K562 (cell line): ENCODE results near the gene IPP. TPM values are rescaled to one million over a fixed set of nuclear protein-coding genes. Genes with fewer than 3 reads are reported as not detected.

Source experiments
- ATAC-seq: fragments of 200-7000 bp; cut with Tn5 transposase; 3 replicates; pipeline ENCODE4 v1.9.1; 2020; ENCODE audit warnings: moderate library complexity
- BruUV-seq: library from RNA; stranded (reverse); fragments of 400-500 nt; replicated peaks from 2 replicates; lab custom pipeline; 2021; lab: Mats Ljungman, UMichigan
- CTCF ChIA-PET: fragments of 300-600 bp; formaldehyde crosslinking; extraction: SDS; loops from one replicate; lab custom pipeline; 2021; ENCODE audit warnings: low intra/inter-chr PET ratio; lab: Yijun Ruan, JAX
- POLR2A ChIA-PET: fragments of 300-600, 350-650 bp; sonication (Branson Sonifier 250); formaldehyde crosslinking; extraction: SDS; loops from one replicate; lab custom pipeline; 2021; ENCODE audit warnings: antibody characterized with exemption, inconsistent platforms; lab: Yijun Ruan, JAX
- DNase-seq, 4 experiments: peaks; one replicate each; pipeline versions ENCODE4 v3.0.0 to v3.0.0-alpha.2; 2011 to 2018; ENCODE audit warnings: low spot score in 3 of 4, mixed read lengths in 3 of 4; ENCODE audit errors: extremely low read depth in 1 of 4
- FAIRE-seq: peaks from 2 replicates; lab custom pipeline; 2011; peaks lifted over from hg19 to GRCh38; lab: Jason Lieb, UNC
- H2AFZ ChIP-seq: 2 replicates; pipeline ENCODE4 v1.6.0; 2011; ENCODE audit warnings: low read depth, low read length, control low read depth, inconsistent platforms
- H3K27ac ChIP-seq: fragments of 200-600 bp; 3 replicates; pipeline ENCODE4 v1.8.0; 2011; ENCODE audit warnings: low read depth, mild to moderate bottlenecking, control low read depth, inconsistent platforms, low read length, moderate library complexity, mixed read lengths; ENCODE audit errors: extremely low read depth
- H3K27me3 ChIP-seq, 2 experiments: fragments of 300-600 bp in 1 of 2; 2 replicates in 1 of 2; 3 replicates in 1 of 2; pipeline versions ENCODE4 v1.6.0 to v1.8.0; 2011; ENCODE audit warnings: inconsistent platforms in 2 of 2, low read length in 2 of 2, mild to moderate bottlenecking in 1 of 2, mixed read lengths in 1 of 2, moderate library complexity in 1 of 2; ENCODE audit not compliant: control insufficient read depth in 2 of 2, insufficient read depth in 2 of 2
- H3K36me3 ChIP-seq: fragments of 300-600 bp; 3 replicates; pipeline ENCODE4 v1.8.0; 2011; ENCODE audit warnings: mild to moderate bottlenecking, low read length, inconsistent platforms; ENCODE audit not compliant: control insufficient read depth, insufficient read depth
- H3K4me1 ChIP-seq, 2 experiments: fragments of 200-600 bp in 1 of 2; replicated peaks in 1 of 2; 2 replicates in 1 of 2; 3 replicates in 1 of 2; pipeline versions ENCODE4 v1.5.1 to v1.8.0; 2011; ENCODE audit warnings: inconsistent platforms in 2 of 2, low read length in 2 of 2, mild to moderate bottlenecking in 1 of 2, mixed read lengths in 1 of 2, moderate library complexity in 1 of 2; ENCODE audit not compliant: control insufficient read depth in 2 of 2, insufficient read depth in 2 of 2
- H3K4me2 ChIP-seq: 2 replicates; pipeline ENCODE4 v1.6.1; 2011; ENCODE audit warnings: low read length, control low read depth, inconsistent platforms, mixed read lengths; ENCODE audit not compliant: insufficient read depth
- H3K4me3 ChIP-seq: fragments of 200-600 bp; sonication (generic), shearing (Covaris generic); 2 replicates; pipeline ENCODE4 v1.5.1; 2016; ENCODE audit warnings: control low read depth, inconsistent platforms
- H3K79me2 ChIP-seq: fragments of 200-600 bp; 3 replicates; pipeline ENCODE4 v1.8.0; 2011; ENCODE audit warnings: low read length, inconsistent platforms; ENCODE audit not compliant: control insufficient read depth, insufficient read depth
- H3K9ac ChIP-seq, 2 experiments: 2 replicates each; pipeline versions ENCODE4 v1.6.0 to v1.6.1; 2011; ENCODE audit warnings: low read depth in 2 of 2, low read length in 2 of 2, control low read depth in 1 of 2, inconsistent platforms in 1 of 2, mild to moderate bottlenecking in 1 of 2, mixed read lengths in 1 of 2; ENCODE audit not compliant: insufficient read depth in 1 of 2
- H3K9me1 ChIP-seq: one replicate; pipeline ENCODE4 v1.6.0; 2011; ENCODE audit warnings: inconsistent platforms, mild to moderate bottlenecking, low read length, moderate library complexity; ENCODE audit not compliant: control insufficient read depth, insufficient read depth
- H3K9me3 ChIP-seq: replicated peaks from 2 replicates; pipeline ENCODE4 v1.5.1; 2011; ENCODE audit warnings: low read depth, low read length, inconsistent platforms; ENCODE audit not compliant: control insufficient read depth, insufficient read depth
- H4K20me1 ChIP-seq: replicated peaks from 2 replicates; pipeline ENCODE4 v1.6.1; 2011; ENCODE audit warnings: low read length, inconsistent platforms, mixed read lengths; ENCODE audit not compliant: control insufficient read depth, insufficient read depth
- CEBPG ChIP-seq, 3 experiments: fragments of 200-800 bp in 1 of 3; sonication (Bioruptor generic) in 1 of 3; sonication (generic) in 1 of 3; formaldehyde crosslinking in 1 of 3; IDR thresholded peaks in 2 of 3; conservative IDR thresholded peaks in 1 of 3; 2 replicates each; pipeline versions ENCODE4 v1.6.1 to v1.8.0; 2016 to 2022; ENCODE audit warnings: missing compliant biosample characterization in 2 of 3, missing genetic modification characterization in 2 of 3, mild to moderate bottlenecking in 1 of 3, missing genetic modification reagents in 1 of 3
- GTF2E2 ChIP-seq: fragments of 200-800 bp; sonication (Bioruptor generic); IDR thresholded peaks from 2 replicates; pipeline ENCODE4 v1.6.1; 2016; ENCODE audit warnings: missing genetic modification characterization, missing compliant biosample characterization
- GTF2F1 ChIP-seq: IDR thresholded peaks from 2 replicates; pipeline ENCODE4 v1.6.1; 2011; ENCODE audit warnings: low read depth, low read length, improper control_type of control experiment
- KLF6 ChIP-seq: fragments of 250-450 bp; sonication (Bioruptor Pico); IDR thresholded peaks from 2 replicates; pipeline ENCODE4 v1.4.0; 2020; ENCODE audit warnings: mild to moderate bottlenecking, moderate library complexity, borderline replicate concordance
- MCM7 ChIP-seq, 2 experiments: fragments of 450-650 bp; IDR thresholded peaks; 2 replicates each; pipeline ENCODE4 v1.6.1; 2016 to 2018
- MNT ChIP-seq, 2 experiments: fragments of 450-650 bp; conservative IDR thresholded peaks; 2 replicates each; pipeline ENCODE4 v1.6.1; 2017; ENCODE audit warnings: mild to moderate bottlenecking in 2 of 2, moderate library complexity in 2 of 2
- POLR3A ChIP-seq: IDR thresholded peaks from 2 replicates; pipeline ENCODE4 v1.6.1; 2011; ENCODE audit warnings: borderline replicate concordance, mild to moderate bottlenecking, moderate library complexity; ENCODE audit not compliant: insufficient read length, insufficient read depth; ENCODE audit errors: extremely low read depth
- RBM34 ChIP-seq: fragments of 200-400 bp; formaldehyde crosslinking; IDR thresholded peaks from 2 replicates; pipeline ENCODE4 v1.6.1; 2018; ENCODE audit warnings: low read length, borderline replicate concordance; ENCODE audit not compliant: insufficient read depth
- RCOR1 ChIP-seq, 2 experiments: IDR thresholded peaks; 2 replicates each; pipeline ENCODE4 v1.6.1; 2012; ENCODE audit warnings: low read depth in 2 of 2, low read length in 2 of 2, borderline replicate concordance in 1 of 2, improper control_type of control experiment in 1 of 2
- SMARCC2 ChIP-seq: fragments of 450-650 bp; IDR thresholded peaks from 2 replicates; pipeline ENCODE4 v1.6.1; 2017; ENCODE audit warnings: antibody characterized with exemption, moderate library complexity, mild to moderate bottlenecking, low read depth
- STAG1 ChIP-seq: sonication (generic); formaldehyde crosslinking; IDR thresholded peaks from 2 replicates; pipeline ENCODE4 v1.5.0; 2020; ENCODE audit warnings: missing genetic modification reagents, borderline replicate concordance
- USF2 ChIP-seq: sonication (generic); formaldehyde crosslinking; IDR thresholded peaks from 2 replicates; pipeline ENCODE4 v1.5.0; 2020; ENCODE audit warnings: missing genetic modification reagents
- ZNF146 ChIP-seq: IDR thresholded peaks from one replicate; pipeline ENCODE4 v1.6.1; 2018; ENCODE audit warnings: missing compliant biosample characterization; ENCODE audit not compliant: unreplicated experiment
- ZNF395 ChIP-seq: fragments of 200-800 bp; sonication (Bioruptor generic); IDR thresholded peaks from 2 replicates; pipeline ENCODE4 v1.6.1; 2017; ENCODE audit warnings: missing genetic modification characterization, missing compliant biosample characterization
- ZNF695 ChIP-seq: fragments of 450-650 bp; formaldehyde crosslinking; IDR thresholded peaks from 2 replicates; pipeline ENCODE4 v1.4.0; 2020; ENCODE audit warnings: mild to moderate bottlenecking, moderate library complexity
- ZNF778 ChIP-seq: fragments of 450-650 bp; formaldehyde crosslinking; IDR thresholded peaks from 2 replicates; pipeline ENCODE4 v1.4.0; 2020; ENCODE audit warnings: mild to moderate bottlenecking, moderate library complexity
- ZSCAN32 ChIP-seq: fragments of 450-650 bp; formaldehyde crosslinking; IDR thresholded peaks from 2 replicates; pipeline ENCODE4 v1.4.0; 2020; ENCODE audit warnings: mild to moderate bottlenecking, moderate library complexity
- WGBS: fragments of 100-300 bp; shearing (Covaris generic); methylation state at CpG from one replicate; pipeline ENCODE4 v1.1.6; 2016; ENCODE audit warnings: low coverage, mixed read lengths; ENCODE audit not compliant: insufficient coverage; ENCODE audit errors: missing lambda C conversion rate; 5-methylcytosine and 5-hydroxymethylcytosine counted together
- in situ Hi-C: fragments of 300-500 bp; cut with MboI; formaldehyde crosslinking; loops from 4 replicates; pipeline ENCODE4 v1.15.0; 2018; ENCODE audit warnings: inconsistent platforms, mixed read lengths
- intact Hi-C: fragments of 100-400 bp; cut with micrococcal nuclease; formaldehyde crosslinking; loops from 2 replicates; pipeline ENCODE4 v1.14.2; 2022
- polyA plus RNA-seq, 8 experiments: library from polyadenylated mRNA; depleted of rRNA in 4 of 8; stranded (reverse) in 5 of 8; unstranded in 3 of 8; fragments of >200 nt; fragmentation: Nextera tagmentation in 2 of 8; fragmentation: Illumina TruSeq in 1 of 8; extraction: Ambion mirVana in 2 of 8; extraction: Trizol in 1 of 8; gene quantifications; 2 replicates each; pipeline versions ENCODE4 v1.2.1 to v1.2.3, GENCODE V29; 2011 to 2014; ENCODE audit warnings: inconsistent platforms in 1 of 8, missing spikeins in 1 of 8
- total RNA-seq, 7 experiments: library from RNA; depleted of rRNA in 6 of 7; stranded (reverse); fragments of >200 nt in 6 of 7; fragmentation: Illumina TruSeq in 2 of 7; extraction: Trizol in 2 of 7; gene quantifications; 2 replicates each; pipeline versions ENCODE4 v1.2.1 to v1.2.3, GENCODE V29; 2011 to 2021; ENCODE audit warnings: low replicate concordance in 1 of 7
- TF ChIP-seq, protein P1 (sequence below): sonication (generic); formaldehyde crosslinking; IDR thresholded peaks from 2 replicates; pipeline ENCODE4 v1.8.0; 2022; ENCODE audit warnings: missing genetic modification reagents, mild to moderate bottlenecking, moderate library complexity, borderline replicate concordance

Gene IPP
- total and polyA plus RNA-seq, 9 of the 15 experiments (the other 6 are each of a cell fraction or from before 2014, with no cell fraction given), result 6.9 to 15.1 (median 9.7) TPM

GRCh38 chr1:45673956-45674355 lies 76.5 kb downstream of the IPP start:
- Histone ChIP-seq H3K9me3 (no peaks in the 10 kb centered on the region), H3K4me3 (no peak overlapping the region), H3K27ac (no peak overlapping the region), H3K4me2 (no peak overlapping the region), H2AFZ (no peak overlapping the region), H3K9me1 (no peaks in the 10 kb centered on the region), H3K27me3 (no peaks in the 10 kb centered on the region), H4K20me1 (peaks cover 28% of the 10 kb centered on the region), H3K79me2 (peaks cover 95% of the 10 kb centered on the region), H3K4me1 (peaks cover under 1 to 3% of the 10 kb centered on the region in 2 experiments; a peak in 1 of 5 replicates), H3K36me3 (peaks cover 60% of the 10 kb centered on the region; the same call in 2 of the 3 replicates), H3K9ac (no peak overlapping the region)
- no peak for ATAC-seq
- CTCF ChIA-PET, result no interaction called here
- no TSS peak for BruUV-seq
- no peak for FAIRE-seq
- intact Hi-C loops, result no loop called here
- WGBS, result 87% methylated on average over 4 of the region's 4 CpGs
- POLR2A ChIA-PET, result interaction anchor here (0.6 to 8.9 kb wide), 7 partner anchors 9 to 360 kb away, joined by 3 to 95 read pairs (median 6); partner anchors contain the start of gene GPBP1L1
- in situ Hi-C loops, result no loop called here
- DNase-seq, result no peak
- no peak for TF ChIP-seq GTF2E2 (tag)
- no peak for TF ChIP-seq SMARCC2
- no peak for TF ChIP-seq MNT (conservative IDR thresholded peaks at IDR 0.05)
- no peak for TF ChIP-seq STAG1
- no peak for TF ChIP-seq CEBPG (CRISPR knock-in tag; IDR thresholded peaks at IDR 0.05)
- TF ChIP-seq CEBPG (tag; conservative IDR thresholded peaks at IDR 0.05 in 1 of 2, IDR thresholded peaks at IDR 0.05 in 1 of 2), result peak; percentile 19 to 71; a peak in 2 of 4 replicates
- TF ChIP-seq MCM7 (IDR thresholded peaks at IDR 0.05), result no peak
- TF ChIP-seq RBM34, result no peak
- TF ChIP-seq ZNF778, result no peak
- no peak for TF ChIP-seq POLR3A
- no peak for TF ChIP-seq ZSCAN32
- TF ChIP-seq KLF6 (CRISPR knock-in tag), result no peak
- no peak for TF ChIP-seq ZNF146 (CRISPR knock-in tag)
- no peak for TF ChIP-seq ZNF395 (CRISPR knock-in tag)
- no peak for TF ChIP-seq ZNF695 (CRISPR knock-in tag)
- no peak for TF ChIP-seq RCOR1 (IDR thresholded peaks at IDR 0.05; ENCODE audit: borderline replicate concordance in 1 of 2, low read depth in 2 of 2, low read length in 2 of 2)
- no peak for TF ChIP-seq USF2 (CRISPR knock-in tag)
- no peak for TF ChIP-seq GTF2F1
- TF ChIP-seq, protein P1, sequence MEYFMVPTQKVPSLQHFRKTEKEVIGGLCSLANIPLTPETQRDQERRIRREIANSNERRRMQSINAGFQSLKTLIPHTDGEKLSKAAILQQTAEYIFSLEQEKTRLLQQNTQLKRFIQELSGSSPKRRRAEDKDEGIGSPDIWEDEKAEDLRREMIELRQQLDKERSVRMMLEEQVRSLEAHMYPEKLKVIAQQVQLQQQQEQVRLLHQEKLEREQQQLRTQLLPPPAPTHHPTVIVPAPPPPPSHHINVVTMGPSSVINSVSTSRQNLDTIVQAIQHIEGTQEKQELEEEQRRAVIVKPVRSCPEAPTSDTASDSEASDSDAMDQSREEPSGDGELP (CRISPR knock-in tag), result no peak
